ENCODE data around the gene PTPN14. TPM values are rescaled to one million over a fixed set of nuclear protein-coding genes. Genes with fewer than 3 reads are reported as not detected.
"Not testable (repeated sequence)": the region's sequence is repeated elsewhere in the genome, so short reads cannot be mapped to it uniquely, and the experiment has no call there.

The PTPN14 gene
- polyA plus RNA-seq, 1 donor, result 12.8 TPM

DNA sequence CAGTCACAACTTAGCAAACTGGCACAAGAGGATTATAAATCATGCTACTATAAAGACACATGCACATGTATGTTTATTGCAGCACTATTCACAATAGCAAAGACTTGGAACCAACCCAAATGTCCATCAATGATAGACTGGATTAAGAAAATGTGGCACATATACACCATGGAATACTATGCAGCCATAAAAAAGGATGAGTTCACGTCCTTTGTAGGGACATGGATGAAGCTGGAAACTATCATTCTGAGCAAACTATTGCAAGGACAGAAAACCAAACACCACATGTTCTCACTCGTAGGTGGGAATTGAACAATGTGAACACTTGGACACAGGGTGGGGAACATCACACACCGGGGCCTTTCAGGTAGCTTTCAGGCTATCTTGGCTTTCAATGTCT lies 41.8 kb downstream of the PTPN14 start:
- not testable (repeated sequence) for DNase-seq

DNA sequence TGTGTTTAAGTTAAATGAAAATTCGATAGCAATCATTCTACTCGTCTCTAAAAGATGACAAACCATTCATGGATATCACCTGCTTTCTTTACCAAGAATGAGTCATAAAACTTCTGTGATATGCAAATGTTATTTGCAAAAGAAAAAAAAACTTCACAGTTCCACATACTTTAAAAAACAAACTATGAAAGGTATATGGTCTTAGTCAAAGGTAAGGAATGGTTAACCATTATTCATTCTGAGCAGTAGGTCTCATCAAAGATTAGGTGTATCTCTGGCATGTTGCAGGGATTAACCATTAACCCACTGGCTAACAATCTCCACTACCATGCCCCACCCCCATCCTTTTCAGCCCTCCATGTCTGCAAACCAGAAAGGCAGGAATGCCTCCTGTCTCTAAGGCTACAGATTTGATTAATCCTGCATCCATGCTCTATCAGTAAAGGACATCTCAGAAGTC lies 44.4 kb downstream of the PTPN14 start:
- DNase-seq, result no peak

DNA sequence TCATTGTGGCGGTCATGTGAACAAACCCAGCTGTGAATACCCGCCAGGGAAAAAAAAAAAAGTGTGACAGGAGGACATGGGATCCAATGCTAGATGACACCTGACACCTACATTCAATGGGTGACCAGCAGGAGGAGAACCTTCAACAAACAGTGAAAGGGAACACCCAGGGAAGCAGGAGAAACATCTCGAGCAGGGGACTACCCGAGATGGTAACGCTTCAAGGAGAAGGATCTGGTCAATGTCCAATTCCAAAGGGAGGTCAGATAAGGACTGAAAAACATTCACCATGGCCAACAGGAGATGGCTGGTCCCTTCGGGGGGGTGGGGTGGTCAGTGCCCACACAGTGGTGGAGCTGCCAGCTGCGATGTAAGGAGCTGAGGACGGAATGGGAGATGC lies 46.3 kb downstream of the PTPN14 start:
- DNase-seq, result no peak

GRCh38 chr1:214504330-214504729 lies 47.1 kb downstream of the PTPN14 start:
- DNase-seq, result no peak

DNA sequence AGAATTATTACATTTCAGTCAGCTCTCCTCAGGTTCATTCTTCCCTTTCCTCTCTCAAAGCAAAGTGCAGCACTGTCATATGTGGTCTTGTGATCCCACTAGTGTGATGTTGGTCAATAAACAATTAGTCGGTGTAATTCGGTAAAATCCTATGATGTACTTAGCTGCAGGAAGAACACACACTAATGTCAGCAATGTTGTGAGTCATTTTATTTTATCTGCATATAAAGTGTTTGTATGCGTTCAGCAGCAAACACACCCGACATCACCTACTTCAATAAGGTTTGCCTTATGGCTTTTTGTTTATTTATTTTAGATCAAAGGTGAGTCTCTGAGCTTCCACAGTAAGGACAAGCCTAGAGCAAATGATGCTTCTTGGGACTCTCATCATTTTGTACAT lies 47.8 kb downstream of the PTPN14 start:
- no peak for DNase-seq

DNA sequence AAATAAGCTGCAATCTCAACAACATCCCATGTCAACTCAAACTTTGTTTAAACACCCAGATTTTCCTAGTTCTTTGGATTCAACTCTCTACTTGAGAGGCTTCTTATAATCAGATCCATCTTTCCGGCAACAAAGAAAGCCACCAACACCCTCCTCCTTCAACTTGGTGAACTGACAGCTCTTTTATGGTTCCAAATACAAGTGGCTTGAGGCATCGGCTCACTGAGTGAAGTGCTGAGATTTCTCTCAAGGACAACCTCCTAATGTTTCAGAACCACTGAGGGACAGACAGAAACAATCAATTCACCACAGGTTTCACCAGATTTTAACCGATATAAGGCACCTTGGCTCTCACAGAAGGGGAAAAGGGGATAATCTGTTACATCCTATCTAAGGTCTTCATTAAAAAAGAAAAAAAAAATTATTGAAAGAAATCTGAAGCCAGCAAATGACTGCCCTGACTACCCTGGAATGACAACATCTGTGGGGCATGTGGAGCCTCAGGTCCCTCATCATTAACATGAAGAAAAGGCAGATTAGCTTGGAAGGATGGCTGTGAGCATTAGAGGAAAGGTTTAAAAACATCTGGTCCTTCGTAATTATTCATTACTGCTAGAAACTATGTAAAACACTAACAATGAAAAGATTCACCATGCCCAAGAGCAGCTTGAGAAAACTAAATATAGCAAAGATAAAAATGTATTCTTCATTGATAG lies 50.9 kb downstream of the PTPN14 start:
- no peak for DNase-seq

DNA sequence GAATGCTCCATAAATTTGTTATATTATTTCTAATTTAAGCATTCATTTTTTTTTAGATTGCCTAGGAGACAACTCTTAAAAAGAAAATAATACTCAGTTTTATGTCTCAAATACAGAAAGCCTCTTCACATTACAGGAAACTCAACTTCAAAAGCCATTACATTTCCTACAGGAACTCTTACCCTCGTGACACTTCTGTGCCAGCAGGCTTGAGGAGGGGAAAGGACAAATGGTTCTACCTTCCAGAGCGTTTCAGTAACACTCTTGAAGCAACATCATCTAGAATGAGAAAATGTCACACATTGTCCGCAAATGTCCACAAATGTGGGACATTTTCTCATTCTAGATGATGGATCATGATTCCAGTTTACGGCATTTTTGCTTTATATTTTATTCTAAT lies 51.7 kb downstream of the PTPN14 start:
- no peak for DNase-seq

DNA sequence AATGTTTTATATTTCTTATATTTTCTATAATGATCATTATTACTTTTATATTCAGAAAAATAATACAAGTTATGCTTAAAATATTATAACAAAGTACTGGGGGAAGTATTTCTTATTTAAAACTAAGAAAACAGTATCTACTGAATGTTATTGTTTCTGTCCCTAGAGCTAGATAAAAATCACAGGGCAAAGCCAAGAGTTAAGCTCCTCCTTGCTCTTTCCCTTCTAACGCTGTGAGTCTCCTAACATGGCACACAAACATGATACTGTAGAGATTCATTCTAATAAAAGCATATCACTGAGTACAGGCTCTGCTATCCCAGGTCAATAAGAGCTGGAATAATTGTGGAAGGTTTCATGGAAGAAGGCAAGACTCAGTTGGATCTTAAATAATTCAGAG lies 53.4 kb downstream of the PTPN14 start:
- no peak for DNase-seq

GRCh38 chr1:214496126-214496525 lies 55.3 kb downstream of the PTPN14 start:
- DNase-seq, result no peak

GRCh38 chr1:214494706-214495105 lies 56.7 kb downstream of the PTPN14 start:
- no peak for DNase-seq

DNA sequence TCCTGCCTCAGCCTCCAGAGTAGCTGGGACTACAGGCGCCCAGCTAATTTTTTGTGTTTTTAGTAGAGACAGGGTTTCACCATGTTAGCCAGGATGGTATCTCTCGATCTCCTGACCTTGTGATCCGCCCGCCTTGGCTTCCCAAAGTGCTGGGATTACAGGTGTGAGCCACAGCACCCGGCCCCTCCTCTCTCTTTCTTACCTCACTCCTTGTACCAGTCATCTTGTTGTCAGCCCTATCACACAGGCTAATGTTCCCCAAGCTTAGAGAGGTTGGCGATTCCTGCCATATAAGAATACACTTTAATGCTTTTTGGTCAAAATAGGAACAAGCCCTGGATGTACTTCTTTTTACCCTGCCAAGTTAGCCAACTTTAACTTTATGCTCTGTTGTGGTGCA lies 57.2 kb downstream of the PTPN14 start:
- DNase-seq, result not testable (repeated sequence)

- no peak for DNase-seq
These were observed 58.1 kb downstream of the PTPN14 start for GRCh38 chr1:214493126-214493796.

DNA sequence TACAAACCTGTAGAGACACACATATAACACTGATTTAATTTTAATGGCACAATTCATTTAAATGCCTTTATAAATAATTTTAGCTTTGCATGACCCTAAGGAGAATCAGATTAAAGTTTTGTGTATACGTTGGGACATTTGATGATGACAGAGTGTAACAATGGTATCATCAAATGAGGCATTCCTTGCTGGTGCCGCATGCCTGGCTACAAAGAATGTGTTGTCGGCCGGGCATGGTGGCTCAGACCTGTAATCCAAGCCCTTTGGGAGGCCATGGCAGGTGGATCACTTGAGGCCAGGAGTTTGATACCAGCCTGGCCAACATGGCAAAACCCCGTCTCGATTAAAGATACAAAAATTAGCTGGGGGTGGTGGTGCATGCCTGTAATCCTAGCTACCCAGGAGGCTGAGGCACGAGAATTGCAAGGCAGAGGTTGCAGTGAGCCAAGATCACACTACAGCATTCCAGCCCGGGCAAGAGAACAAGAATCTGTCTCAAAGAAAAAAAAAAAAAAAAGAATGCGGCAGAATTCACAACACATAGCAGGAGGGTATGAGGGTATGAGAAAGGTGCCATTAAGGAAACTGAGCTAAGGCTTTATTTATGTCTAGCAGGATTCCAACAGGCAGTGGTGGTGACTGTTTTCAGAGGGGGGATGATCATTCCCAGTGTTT lies 58.9 kb downstream of the PTPN14 start:
- no peak for DNase-seq

DNA sequence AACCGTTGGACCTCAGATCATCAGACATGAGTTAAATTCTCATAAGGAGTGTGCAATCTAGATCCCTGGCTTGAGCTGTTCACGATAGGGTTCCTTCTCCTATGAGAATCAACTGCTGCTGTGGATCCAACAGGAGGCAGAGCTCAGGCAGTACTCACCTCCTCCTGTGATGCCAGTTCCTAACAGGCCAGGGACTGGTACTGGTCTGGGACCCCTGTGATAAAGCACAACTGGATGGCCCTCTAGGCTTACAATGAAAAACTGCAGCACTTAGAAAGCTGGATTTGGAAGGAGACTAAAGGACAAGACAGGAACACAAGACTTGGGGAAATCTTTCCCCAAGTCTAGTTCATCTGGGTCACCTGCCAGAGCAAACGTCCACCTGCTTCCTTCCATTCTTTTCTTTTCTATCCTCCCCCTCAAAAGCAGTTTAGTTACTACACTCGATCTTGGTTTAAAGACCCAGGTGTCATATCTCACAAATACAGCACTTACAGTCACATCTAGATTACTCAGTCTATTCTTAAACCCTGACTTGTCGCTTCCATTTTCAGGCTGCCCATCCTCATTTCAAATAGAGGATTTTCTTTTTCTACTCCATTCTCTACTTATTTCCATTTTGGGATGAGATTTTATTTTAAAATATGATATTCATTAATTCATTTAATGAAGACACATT lies 59.8 kb downstream of the PTPN14 start:
- no peak for DNase-seq

DNA sequence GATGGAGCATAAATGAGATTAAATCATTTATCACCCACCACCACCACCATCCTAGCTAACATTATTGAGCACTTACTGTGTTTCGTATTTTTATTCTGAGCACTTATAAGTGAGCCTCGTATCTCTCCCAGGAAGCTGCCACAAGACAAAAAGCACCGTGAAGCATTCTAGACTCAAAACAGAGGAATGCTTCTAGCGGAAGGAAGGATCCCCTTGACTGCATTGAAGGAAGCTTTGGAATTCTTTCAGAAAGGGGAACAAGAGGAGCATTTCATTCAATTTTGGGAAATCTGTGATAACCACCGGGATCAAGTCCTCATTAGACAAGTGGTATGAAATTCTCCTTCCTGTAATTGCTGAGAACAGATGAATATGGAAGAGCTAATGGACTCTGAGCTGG lies 66.3 kb downstream of the PTPN14 start:
- no peak for DNase-seq

DNA sequence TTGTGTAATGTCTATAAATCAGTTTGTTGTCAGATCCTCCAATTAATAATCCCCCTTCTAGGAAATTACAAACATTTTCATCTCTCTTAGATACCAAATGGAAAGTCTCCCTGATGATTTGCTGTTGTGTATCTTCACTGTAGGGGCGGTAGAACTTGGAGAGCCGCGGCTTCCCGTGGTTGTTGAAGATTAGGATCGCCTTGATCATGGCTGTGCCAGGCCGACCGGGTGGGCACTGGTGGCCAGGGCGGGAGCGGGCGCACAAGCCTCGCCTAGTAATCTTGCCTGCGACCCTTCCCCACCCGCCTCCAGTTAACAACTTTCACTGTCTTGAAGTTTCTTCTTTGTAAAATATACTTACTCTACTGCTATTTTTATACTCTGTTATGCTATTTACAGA lies 68.2 kb downstream of the PTPN14 start:
- DNase-seq, result not testable (repeated sequence)

DNA sequence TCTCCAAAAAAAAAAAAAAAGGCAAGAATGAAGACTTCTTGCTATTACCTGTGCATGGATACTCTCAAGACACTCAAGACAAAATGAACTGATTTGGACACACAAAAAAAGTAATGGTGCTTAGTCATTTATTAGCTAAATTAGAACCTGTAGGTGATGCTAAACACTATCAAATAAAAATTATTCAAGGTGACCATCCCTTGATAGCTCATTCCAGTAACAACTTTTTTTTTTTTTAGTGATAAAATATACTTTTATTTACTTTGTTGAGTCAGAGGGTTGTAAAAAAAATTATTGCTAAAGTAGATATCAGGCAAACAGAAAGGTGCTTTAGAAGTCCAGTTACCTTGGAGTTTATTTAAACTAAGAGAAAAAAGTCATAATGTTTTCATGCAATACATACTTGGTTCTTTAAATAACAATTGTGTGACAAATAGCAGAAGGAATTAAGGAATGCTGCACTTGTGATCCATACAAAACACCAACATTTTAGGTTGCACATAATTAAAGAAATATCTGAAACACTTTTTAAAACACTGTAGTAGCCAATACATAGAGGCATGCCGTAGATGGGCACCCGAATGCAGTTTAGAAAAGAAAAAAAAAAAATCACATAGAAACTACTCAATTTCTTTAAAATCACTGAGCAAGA lies 69.3 kb downstream of the PTPN14 start:
- not testable (repeated sequence) for DNase-seq

- DNase-seq, result no peak
These were observed 74.2 kb downstream of the PTPN14 start for GRCh38 chr1:214476986-214477870.

DNA sequence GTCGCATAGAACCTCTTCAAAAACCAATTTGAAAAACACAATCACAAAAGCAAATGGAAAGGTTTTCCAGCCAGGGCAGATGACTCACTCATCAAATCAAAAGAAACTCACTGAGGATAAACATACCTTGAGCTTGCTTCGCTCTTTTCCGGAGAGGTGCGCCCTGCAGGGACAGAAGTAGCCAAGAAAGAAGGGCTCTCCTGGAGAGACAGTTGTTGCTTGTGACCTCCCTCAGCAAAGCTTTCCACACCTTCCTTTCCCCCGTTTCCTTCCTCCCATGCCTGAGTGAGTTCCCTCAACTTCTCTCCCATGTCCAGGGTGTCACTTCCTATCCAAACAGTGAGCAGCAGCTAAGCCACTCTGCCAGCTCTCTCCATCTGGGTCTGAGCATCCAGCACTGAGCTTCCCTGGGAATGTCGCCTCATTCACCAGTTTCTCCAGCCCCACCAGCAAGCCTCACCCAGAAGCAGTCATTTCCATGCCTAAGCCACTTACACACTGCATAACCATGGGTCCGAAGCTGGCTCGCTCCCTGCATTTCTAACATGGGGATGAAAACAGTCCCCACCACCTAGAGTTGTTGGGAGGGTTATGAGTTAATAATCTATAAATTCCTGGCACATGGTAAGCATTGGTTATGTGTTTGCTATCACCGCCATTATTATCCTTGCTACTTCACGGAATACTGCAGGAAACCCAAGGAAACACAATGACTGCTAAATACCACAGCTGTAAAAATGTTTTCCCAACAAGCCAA lies 75.0 kb downstream of the PTPN14 start:
- no peak for DNase-seq

- no peak for DNase-seq
These were observed 75.7 kb downstream of the PTPN14 start for GRCh38 chr1:214475746-214476145.

DNA sequence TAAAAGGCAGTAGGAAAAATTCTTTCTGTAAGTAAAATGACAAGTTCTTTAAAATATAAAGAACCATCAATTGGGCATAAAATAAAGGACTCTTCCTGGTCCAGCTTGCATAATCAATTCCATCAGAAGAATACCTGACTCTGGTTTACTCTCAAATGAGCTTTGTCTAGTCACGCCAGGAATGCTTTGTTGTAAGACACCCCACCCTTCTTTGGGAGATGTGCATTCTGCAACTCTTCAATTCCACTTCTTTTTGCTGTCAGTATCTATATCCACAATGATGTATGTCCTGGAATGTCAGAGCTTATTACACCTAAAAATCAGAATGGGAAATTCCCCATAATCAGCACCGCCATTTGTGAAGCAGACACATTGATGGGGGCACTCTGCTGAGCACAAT lies 76.1 kb downstream of the PTPN14 start:
- DNase-seq, result no peak

Data from hindlimb muscle (tissue), 1 donor.